WTC11 (cell line): ENCODE results near the gene BEND5. TPM values are rescaled to one million over a fixed set of nuclear protein-coding genes. Genes with fewer than 3 reads are reported as not detected.

Experiments used
- ATAC-seq: fragments of 200-7000 bp; cut with Tn5 transposase; 2 replicates; pipeline ENCODE4 v1.10.0; 2021; ENCODE audit warnings: mild to moderate bottlenecking, moderate library complexity
- CTCF ChIA-PET: fragments of 300-600 bp; sonication (Branson Sonifier 250); formaldehyde crosslinking; loops from one replicate; lab custom pipeline; 2021; ENCODE audit warnings: antibody characterized with exemption; lab: Charles Lee
- POLR2A ChIA-PET: fragments of 350-600 bp; sonication (Branson Sonifier 250); formaldehyde crosslinking; loops from one replicate; lab custom pipeline; 2021; ENCODE audit warnings: antibody characterized with exemption; lab: Charles Lee
- DNase-seq: peaks from one replicate; pipeline ENCODE4 v3.0.0; 2021; ENCODE audit warnings: low spot score
- H3K27ac Mint-ChIP-seq: 2 replicates; pipeline ENCODE4 v1.8.0; 2021; ENCODE audit warnings: mixed read lengths
- H3K27me3 Mint-ChIP-seq: 2 replicates; pipeline ENCODE4 v1.8.0; 2021; ENCODE audit warnings: low read depth, mild to moderate bottlenecking, moderate library complexity, mixed read lengths
- H3K36me3 Mint-ChIP-seq: 2 replicates; pipeline ENCODE4 v1.8.0; 2021; ENCODE audit warnings: mixed read lengths
- H3K4me1 Mint-ChIP-seq: 2 replicates; pipeline ENCODE4 v1.8.0; 2022; ENCODE audit warnings: mixed read lengths
- H3K4me3 Mint-ChIP-seq: 2 replicates; pipeline ENCODE4 v1.8.0; 2021; ENCODE audit warnings: mild to moderate bottlenecking, moderate library complexity, mixed read lengths
- H3K9me3 Mint-ChIP-seq: 2 replicates; pipeline ENCODE4 v1.8.0; 2021; ENCODE audit warnings: mixed read lengths
- ATF1 ChIP-seq: sonication (generic); formaldehyde crosslinking; IDR thresholded peaks from 2 replicates; pipeline ENCODE4 v1.8.1; 2023; ENCODE audit warnings: mild to moderate bottlenecking, moderate library complexity, missing genetic modification reagents
- ATF3 ChIP-seq: sonication (generic); formaldehyde crosslinking; conservative IDR thresholded peaks from 2 replicates; pipeline ENCODE4 v1.8.1; 2022; ENCODE audit warnings: mild to moderate bottlenecking, missing genetic modification reagents
- CDX4 ChIP-seq: fragments of 250-450 bp; sonication (Bioruptor Pico); IDR thresholded peaks from 2 replicates; pipeline ENCODE4 v1.9.0; 2021; ENCODE audit warnings: moderate library complexity, mild to moderate bottlenecking, inconsistent platforms, borderline replicate concordance
- E2F5 ChIP-seq: sonication (generic); formaldehyde crosslinking; IDR thresholded peaks from 2 replicates; pipeline ENCODE4 v1.8.1; 2022; ENCODE audit warnings: mild to moderate bottlenecking, moderate library complexity, missing genetic modification reagents
- FOXP1 ChIP-seq: sonication (generic); formaldehyde crosslinking; IDR thresholded peaks from 2 replicates; pipeline ENCODE4 v1.8.0; 2022; ENCODE audit warnings: missing genetic modification reagents, mild to moderate bottlenecking, moderate library complexity, borderline replicate concordance
- GTF2I ChIP-seq: fragments of 250-450 bp; sonication (Bioruptor Pico); conservative IDR thresholded peaks from 2 replicates; pipeline ENCODE4 v1.4.0; 2021; ENCODE audit warnings: mild to moderate bottlenecking
- HMGA2 ChIP-seq: fragments of 250-450 bp; sonication (Bioruptor Pico); IDR thresholded peaks from 2 replicates; pipeline ENCODE4 v1.4.0; 2021; ENCODE audit warnings: mild to moderate bottlenecking, moderate library complexity
- IRF1 ChIP-seq: sonication (generic); formaldehyde crosslinking; IDR thresholded peaks from 2 replicates; pipeline ENCODE4 v1.8.0; 2023; ENCODE audit warnings: missing genetic modification reagents
- JUN ChIP-seq: sonication (generic); formaldehyde crosslinking; IDR thresholded peaks from 2 replicates; pipeline ENCODE4 v1.8.0; 2023; ENCODE audit warnings: mild to moderate bottlenecking, missing genetic modification reagents
- KAT7 ChIP-seq: sonication (generic); formaldehyde crosslinking; IDR thresholded peaks from 2 replicates; pipeline ENCODE4 v1.8.1; 2023; ENCODE audit warnings: missing genetic modification reagents, mild to moderate bottlenecking, borderline replicate concordance
- NR3C1 ChIP-seq: sonication (generic); formaldehyde crosslinking; conservative IDR thresholded peaks from 2 replicates; pipeline ENCODE4 v1.8.1; 2023; ENCODE audit warnings: low read depth, mild to moderate bottlenecking, missing genetic modification reagents
- SMAD3 ChIP-seq: sonication (generic); formaldehyde crosslinking; IDR thresholded peaks from 2 replicates; pipeline ENCODE4 v1.8.0; 2022; ENCODE audit warnings: missing genetic modification reagents, mild to moderate bottlenecking, borderline replicate concordance
- SOX15 ChIP-seq: fragments of 250-450 bp; sonication (Bioruptor Pico); IDR thresholded peaks from 2 replicates; pipeline ENCODE4 v1.9.0; 2021; ENCODE audit warnings: mild to moderate bottlenecking
- TCF7 ChIP-seq: sonication (generic); formaldehyde crosslinking; IDR thresholded peaks from 2 replicates; pipeline ENCODE4 v1.8.0; 2022; ENCODE audit warnings: mild to moderate bottlenecking, low read depth, missing genetic modification reagents, moderate library complexity
- TEAD1 ChIP-seq: sonication (generic); formaldehyde crosslinking; IDR thresholded peaks from 2 replicates; pipeline ENCODE4 v1.8.0; 2022; ENCODE audit warnings: mild to moderate bottlenecking, missing genetic modification reagents
- ZNF317 ChIP-seq: sonication (generic); formaldehyde crosslinking; IDR thresholded peaks from 2 replicates; pipeline ENCODE4 v1.8.1; 2023; ENCODE audit warnings: low read depth, mild to moderate bottlenecking, moderate library complexity, missing genetic modification reagents, borderline replicate concordance
- ZNF396 ChIP-seq: fragments of 250-450 bp; sonication (Bioruptor Pico); IDR thresholded peaks from 2 replicates; pipeline ENCODE4 v1.8.0; 2021; ENCODE audit warnings: mild to moderate bottlenecking, moderate library complexity, borderline replicate concordance
- ZNF425 ChIP-seq: fragments of 250-450 bp; sonication (Bioruptor Pico); conservative IDR thresholded peaks from 2 replicates; pipeline ENCODE4 v1.9.0; 2021; ENCODE audit warnings: mild to moderate bottlenecking
- ZNF512 ChIP-seq: sonication (generic); formaldehyde crosslinking; IDR thresholded peaks from 2 replicates; pipeline ENCODE4 v1.8.1; 2022; ENCODE audit warnings: missing genetic modification reagents, borderline replicate concordance
- ZNF671 ChIP-seq: fragments of 250-450 bp; sonication (Bioruptor Pico); IDR thresholded peaks from 2 replicates; pipeline ENCODE4 v1.8.0; 2021; ENCODE audit warnings: mild to moderate bottlenecking
- total RNA-seq: library from RNA; stranded (reverse); gene quantifications from 3 replicates; pipeline ENCODE4 v1.2.3, GENCODE V29; 2021
- TF ChIP-seq, protein P1 (sequence below): sonication (generic); formaldehyde crosslinking; IDR thresholded peaks from 2 replicates; pipeline ENCODE4 v1.8.1; 2023; ENCODE audit warnings: mild to moderate bottlenecking, missing genetic modification reagents, moderate library complexity
- TF ChIP-seq, protein P2 (sequence below): sonication (generic); formaldehyde crosslinking; IDR thresholded peaks from 2 replicates; pipeline ENCODE4 v1.8.1; 2022; ENCODE audit warnings: low read depth, missing genetic modification reagents, borderline replicate concordance

BEND5 gene
- total RNA-seq, 1 experiment from 2014 or later, result 4.9 TPM

DNA sequence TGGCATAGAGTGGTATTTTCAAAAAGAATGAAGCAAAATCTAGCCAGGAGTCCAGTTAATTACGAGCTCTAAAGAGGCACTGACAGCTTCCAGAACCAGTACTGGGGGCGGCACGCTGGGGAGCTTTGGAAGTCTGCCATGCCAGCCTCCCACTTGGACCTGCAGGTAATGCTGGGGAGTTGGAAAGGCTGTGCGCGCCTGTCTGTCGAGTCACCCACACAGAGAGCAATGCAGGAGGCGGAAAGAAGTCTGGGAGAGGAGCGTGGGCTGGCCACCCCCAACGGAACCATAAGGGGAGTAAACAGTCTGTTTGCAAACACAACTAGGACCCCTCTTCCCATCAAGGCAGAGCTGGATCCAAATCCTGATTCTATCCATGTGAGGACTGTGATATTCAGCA, 84.5 kb downstream of the BEND5 start:
- DNase-seq (no peak), ATAC-seq (no peak)
- H3K27me3 Mint-ChIP-seq, result no peaks in the 10 kb centered on the region; the same call in 1 of the 2 replicates
- ChIA-PET CTCF (interaction anchor here (1.0 to 2.8 kb wide), 3 partner anchors 16 to 119 kb away, joined by 3 to 17 read pairs (median 8); no protein-coding TSS in a partner anchor), POLR2A (no interaction called here)
- H3K36me3 Mint-ChIP-seq, result no peaks in the 10 kb centered on the region
- no peak overlapping the region for H3K27ac Mint-ChIP-seq
- H3K9me3 Mint-ChIP-seq, result no peaks in the 10 kb centered on the region
- TF ChIP-seq HMGA2 (CRISPR knock-in tag) (no peak), E2F5 (CRISPR knock-in tag) (no peak), GTF2I (CRISPR knock-in tag) (no peak), ZNF425 (CRISPR knock-in tag) (no peak), TEAD1 (CRISPR knock-in tag) (no peak), TCF7 (CRISPR knock-in tag) (no peak), ATF3 (CRISPR knock-in tag) (no peak), ZNF671 (no peak), JUN (no peak), FOXP1 (no peak), KAT7 (CRISPR knock-in tag) (no peak), IRF1 (no peak), CDX4 (CRISPR knock-in tag) (no peak), ZNF396 (CRISPR knock-in tag) (no peak)
- H3K4me1 Mint-ChIP-seq, result peaks cover 15% of the 10 kb centered on the region
- no peak overlapping the region for H3K4me3 Mint-ChIP-seq

DNA sequence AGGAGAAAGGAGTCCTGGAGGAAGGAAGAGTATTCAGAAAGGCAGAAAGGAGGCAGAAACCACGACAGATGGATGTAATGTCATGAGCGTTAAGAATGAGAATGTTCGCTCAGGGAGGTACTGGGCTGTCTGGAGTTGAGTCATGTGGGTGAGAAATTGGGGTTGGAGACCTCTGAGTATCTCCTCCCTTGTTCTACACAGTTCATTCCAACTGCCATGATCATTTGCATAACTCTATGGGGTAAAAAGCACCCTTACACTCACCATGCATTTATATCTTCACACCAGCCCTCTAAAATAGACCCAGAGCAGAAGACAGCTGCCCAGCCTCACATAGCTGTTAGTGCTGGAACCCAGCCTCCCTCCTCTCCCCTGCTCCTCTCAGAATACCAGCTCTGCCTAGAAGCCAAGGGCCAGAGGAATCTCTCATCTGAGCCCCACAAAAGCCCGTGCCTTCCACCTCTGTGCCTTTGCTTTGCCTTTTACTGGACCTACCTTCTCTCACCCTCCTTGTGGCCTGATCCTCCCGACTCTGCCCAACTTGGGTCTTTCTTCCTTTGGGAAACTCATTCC, 85.2 kb downstream of the BEND5 start:
- CTCF ChIA-PET, result interaction anchor here (1.9 to 2.8 kb wide), 2 partner anchors 15 to 119 kb away, joined by 8 to 17 read pairs; no protein-coding TSS in a partner anchor
- Mint-ChIP-seq H3K4me3 (no peak overlapping the region), H3K27me3 (no peaks in the 10 kb centered on the region; the same call in 1 of the 2 replicates), H3K36me3 (no peaks in the 10 kb centered on the region), H3K9me3 (no peaks in the 10 kb centered on the region), H3K27ac (no peak overlapping the region), H3K4me1 (peaks cover 15% of the 10 kb centered on the region)
- no peak for DNase-seq
- no peak for ATAC-seq
- POLR2A ChIA-PET, result no interaction called here
- no peak for TF ChIP-seq HMGA2 (CRISPR knock-in tag)
- no peak for TF ChIP-seq ZNF317
- TF ChIP-seq, protein P1, sequence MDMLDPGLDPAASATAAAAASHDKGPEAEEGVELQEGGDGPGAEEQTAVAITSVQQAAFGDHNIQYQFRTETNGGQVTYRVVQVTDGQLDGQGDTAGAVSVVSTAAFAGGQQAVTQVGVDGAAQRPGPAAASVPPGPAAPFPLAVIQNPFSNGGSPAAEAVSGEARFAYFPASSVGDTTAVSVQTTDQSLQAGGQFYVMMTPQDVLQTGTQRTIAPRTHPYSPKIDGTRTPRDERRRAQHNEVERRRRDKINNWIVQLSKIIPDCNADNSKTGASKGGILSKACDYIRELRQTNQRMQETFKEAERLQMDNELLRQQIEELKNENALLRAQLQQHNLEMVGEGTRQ (CRISPR knock-in tag), result no peak
- TF ChIP-seq, protein P2, sequence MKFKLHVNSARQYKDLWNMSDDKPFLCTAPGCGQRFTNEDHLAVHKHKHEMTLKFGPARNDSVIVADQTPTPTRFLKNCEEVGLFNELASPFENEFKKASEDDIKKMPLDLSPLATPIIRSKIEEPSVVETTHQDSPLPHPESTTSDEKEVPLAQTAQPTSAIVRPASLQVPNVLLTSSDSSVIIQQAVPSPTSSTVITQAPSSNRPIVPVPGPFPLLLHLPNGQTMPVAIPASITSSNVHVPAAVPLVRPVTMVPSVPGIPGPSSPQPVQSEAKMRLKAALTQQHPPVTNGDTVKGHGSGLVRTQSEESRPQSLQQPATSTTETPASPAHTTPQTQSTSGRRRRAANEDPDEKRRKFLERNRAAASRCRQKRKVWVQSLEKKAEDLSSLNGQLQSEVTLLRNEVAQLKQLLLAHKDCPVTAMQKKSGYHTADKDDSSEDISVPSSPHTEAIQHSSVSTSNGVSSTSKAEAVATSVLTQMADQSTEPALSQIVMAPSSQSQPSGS (CRISPR knock-in tag), result no peak
- no peak for TF ChIP-seq ATF1 (CRISPR knock-in tag)
- TF ChIP-seq NR3C1 (CRISPR knock-in tag), result no peak
- TF ChIP-seq ZNF396 (CRISPR knock-in tag), result no peak
- no peak for TF ChIP-seq SMAD3 (CRISPR knock-in tag)
- TF ChIP-seq ZNF512, result no peak
- no peak for TF ChIP-seq SOX15 (CRISPR knock-in tag)
- no peak for TF ChIP-seq CDX4 (CRISPR knock-in tag)
